ENCODE data around the gene GALK2. TPM values are rescaled to one million over a fixed set of nuclear protein-coding genes. Genes with fewer than 3 reads are reported as not detected.
A peak's percentile ranks its signal among the peaks of the same experiment; 100 is the strongest.

Gene GALK2
- total RNA-seq, 1 donor from 2014 or later: 25.4 TPM

DNA sequence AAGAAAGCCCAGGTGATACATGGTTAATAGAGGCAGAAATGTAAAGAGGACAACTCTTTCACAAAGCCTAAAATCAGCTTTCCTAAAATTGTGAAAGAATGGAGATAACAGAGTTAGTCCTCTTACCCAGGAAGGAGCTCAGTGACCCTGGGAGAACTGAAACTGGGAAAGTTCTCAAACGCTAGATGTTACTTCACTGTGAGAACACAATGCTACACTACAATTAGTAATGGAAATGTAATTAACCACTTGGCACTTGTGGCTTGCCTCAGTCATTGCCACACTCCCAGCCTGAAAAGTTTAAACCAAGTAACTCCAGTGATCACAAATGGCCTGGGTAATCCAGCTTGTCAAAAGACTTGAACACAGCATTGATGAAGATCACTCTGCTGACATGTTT, 150.3 kb downstream of the GALK2 start:
- Mint-ChIP-seq H3K27ac (no peak overlapping the region), H3K9me3 (no peaks in the 10 kb centered on the region), H3K36me3 (peaks cover 24% of the 10 kb centered on the region), H3K27me3 (ENCODE audit: low read depth) (no peaks in the 10 kb centered on the region), H3K4me1 (peaks cover 8% of the 10 kb centered on the region), H3K4me3 (no peak overlapping the region)
- DNase-seq (ENCODE audit: low spot score in 2 of 2, unreplicated experiment in 2 of 2): no peak
- TF ChIP-seq, protein P1, sequence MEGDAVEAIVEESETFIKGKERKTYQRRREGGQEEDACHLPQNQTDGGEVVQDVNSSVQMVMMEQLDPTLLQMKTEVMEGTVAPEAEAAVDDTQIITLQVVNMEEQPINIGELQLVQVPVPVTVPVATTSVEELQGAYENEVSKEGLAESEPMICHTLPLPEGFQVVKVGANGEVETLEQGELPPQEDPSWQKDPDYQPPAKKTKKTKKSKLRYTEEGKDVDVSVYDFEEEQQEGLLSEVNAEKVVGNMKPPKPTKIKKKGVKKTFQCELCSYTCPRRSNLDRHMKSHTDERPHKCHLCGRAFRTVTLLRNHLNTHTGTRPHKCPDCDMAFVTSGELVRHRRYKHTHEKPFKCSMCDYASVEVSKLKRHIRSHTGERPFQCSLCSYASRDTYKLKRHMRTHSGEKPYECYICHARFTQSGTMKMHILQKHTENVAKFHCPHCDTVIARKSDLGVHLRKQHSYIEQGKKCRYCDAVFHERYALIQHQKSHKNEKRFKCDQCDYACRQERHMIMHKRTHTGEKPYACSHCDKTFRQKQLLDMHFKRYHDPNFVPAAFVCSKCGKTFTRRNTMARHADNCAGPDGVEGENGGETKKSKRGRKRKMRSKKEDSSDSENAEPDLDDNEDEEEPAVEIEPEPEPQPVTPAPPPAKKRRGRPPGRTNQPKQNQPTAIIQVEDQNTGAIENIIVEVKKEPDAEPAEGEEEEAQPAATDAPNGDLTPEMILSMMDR (IDR thresholded peaks at IDR 0.05; ENCODE audit: unreplicated experiment): no peak

DNA sequence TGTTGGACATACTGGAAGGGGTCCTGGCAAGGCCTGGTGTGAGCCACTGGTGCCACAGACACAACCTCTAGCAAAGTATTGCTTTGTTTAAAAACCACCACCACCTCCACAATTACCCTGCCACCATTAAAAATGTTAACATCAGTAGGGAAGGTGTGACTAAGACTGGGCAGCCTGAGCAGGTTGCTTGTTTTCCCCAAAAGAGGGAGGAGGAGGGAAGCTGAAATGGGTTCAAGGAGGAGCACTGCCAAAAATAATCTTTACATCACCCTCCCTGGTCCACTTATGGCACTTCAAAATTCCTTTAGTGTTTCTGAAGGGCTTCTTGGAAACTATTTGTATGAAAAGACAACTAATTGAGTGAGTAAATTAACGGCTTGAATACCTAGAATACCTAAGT, 153.2 kb downstream of the GALK2 start:
- H3K4me3 Mint-ChIP-seq: no peak overlapping the region
- peaks cover 27% of the 10 kb centered on the region for H3K36me3 Mint-ChIP-seq
- no peak for DNase-seq (ENCODE audit: low spot score in 2 of 2, unreplicated experiment in 2 of 2)
- H3K9me3 Mint-ChIP-seq: no peaks in the 10 kb centered on the region
- TF ChIP-seq, protein P1 (IDR thresholded peaks at IDR 0.05; ENCODE audit: unreplicated experiment): no peak
- no peaks in the 10 kb centered on the region for H3K27me3 Mint-ChIP-seq (ENCODE audit: low read depth)
- peak overlapping the region; percentile 8 for H3K27ac Mint-ChIP-seq
- H3K4me1 Mint-ChIP-seq: peaks cover 8% of the 10 kb centered on the region

DNA sequence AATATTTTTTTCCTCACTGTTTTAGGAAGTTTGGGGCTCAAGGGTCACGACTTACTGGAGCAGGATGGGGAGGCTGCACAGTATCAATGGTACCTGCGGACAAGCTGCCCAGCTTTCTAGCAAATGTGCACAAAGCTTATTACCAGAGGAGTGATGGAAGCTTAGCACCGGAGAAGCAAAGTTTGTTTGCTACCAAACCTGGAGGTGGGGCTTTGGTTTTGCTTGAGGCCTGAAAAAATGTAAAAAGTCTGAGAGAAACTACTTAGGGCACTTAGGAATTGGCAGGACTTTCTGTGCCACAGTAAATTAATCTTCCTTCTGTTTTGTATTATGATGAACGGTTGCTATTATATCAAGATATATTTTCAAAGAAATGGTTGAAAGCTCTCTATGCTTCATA, 157.9 kb downstream of the GALK2 start:
- H3K27ac Mint-ChIP-seq: no peak overlapping the region
- H3K9me3 Mint-ChIP-seq: no peaks in the 10 kb centered on the region
- TF ChIP-seq, protein P1 (IDR thresholded peaks at IDR 0.05; ENCODE audit: unreplicated experiment): no peak
- no peak overlapping the region for H3K4me3 Mint-ChIP-seq
- H3K36me3 Mint-ChIP-seq: peaks cover 11% of the 10 kb centered on the region
- H3K4me1 Mint-ChIP-seq: peaks cover 6% of the 10 kb centered on the region
- H3K27me3 Mint-ChIP-seq (ENCODE audit: low read depth): no peaks in the 10 kb centered on the region
- DNase-seq (ENCODE audit: low spot score in 2 of 2, unreplicated experiment in 2 of 2): no peak

DNA sequence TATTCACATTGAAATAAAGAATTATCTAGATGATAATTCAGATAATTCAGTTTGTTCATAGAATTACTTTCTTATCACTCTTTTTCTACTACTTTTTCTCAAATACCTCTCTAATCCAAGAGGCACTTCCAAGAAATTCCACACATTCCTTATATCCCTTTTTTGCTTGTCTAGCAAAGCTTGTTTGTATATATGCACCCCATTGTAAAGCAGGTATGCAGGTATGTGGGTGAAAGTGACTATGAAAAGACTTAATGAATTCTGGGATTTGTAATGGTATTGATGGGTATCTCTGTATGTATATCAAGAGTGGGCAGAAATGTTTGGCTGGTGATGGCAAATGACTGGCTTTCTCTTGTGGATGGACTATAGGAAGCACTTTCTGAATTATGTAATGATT, 158.9 kb downstream of the GALK2 start:
- TF ChIP-seq, protein P1 (IDR thresholded peaks at IDR 0.05; ENCODE audit: unreplicated experiment): no peak
- Mint-ChIP-seq H3K4me1 (no peaks in the 10 kb centered on the region), H3K27ac (no peak overlapping the region)

DNA sequence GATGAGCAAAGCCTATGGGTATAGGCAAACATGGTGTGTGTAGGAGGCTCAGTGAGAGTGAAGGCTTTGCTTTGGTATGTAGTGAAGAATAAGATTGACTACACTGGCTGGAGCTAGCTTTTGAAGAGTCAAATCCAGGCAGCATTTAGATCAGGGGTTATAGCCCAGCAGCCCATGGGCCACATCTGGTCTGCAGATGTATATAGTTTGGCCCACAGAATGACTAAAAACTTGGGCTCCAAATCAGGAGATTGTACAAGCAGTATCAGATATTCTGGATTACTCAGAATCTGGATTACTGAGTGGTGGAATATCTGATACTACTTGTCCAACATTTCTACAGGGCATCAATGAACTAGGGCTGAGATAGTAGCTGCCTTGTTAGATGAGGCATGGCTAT, 160.1 kb downstream of the GALK2 start:
- no peaks in the 10 kb centered on the region for H3K9me3 Mint-ChIP-seq
- no peaks in the 10 kb centered on the region for H3K27me3 Mint-ChIP-seq (ENCODE audit: low read depth)
- TF ChIP-seq, protein P1 (IDR thresholded peaks at IDR 0.05; ENCODE audit: unreplicated experiment): no peak
- no peaks in the 10 kb centered on the region for H3K4me1 Mint-ChIP-seq
- no peak for DNase-seq (ENCODE audit: low spot score in 2 of 2, unreplicated experiment in 2 of 2)
- no peak overlapping the region for H3K4me3 Mint-ChIP-seq
- peaks cover 11% of the 10 kb centered on the region for H3K36me3 Mint-ChIP-seq
- no peak overlapping the region for H3K27ac Mint-ChIP-seq

More for the DNA sequence above, 158.9 kb downstream of the GALK2 start:
- H3K4me3 Mint-ChIP-seq: no peak overlapping the region
- no peak for DNase-seq (ENCODE audit: low spot score in 2 of 2, unreplicated experiment in 2 of 2)
- no peaks in the 10 kb centered on the region for H3K27me3 Mint-ChIP-seq (ENCODE audit: low read depth)
- H3K36me3 Mint-ChIP-seq: peaks cover 11% of the 10 kb centered on the region
- no peaks in the 10 kb centered on the region for H3K9me3 Mint-ChIP-seq

DNA sequence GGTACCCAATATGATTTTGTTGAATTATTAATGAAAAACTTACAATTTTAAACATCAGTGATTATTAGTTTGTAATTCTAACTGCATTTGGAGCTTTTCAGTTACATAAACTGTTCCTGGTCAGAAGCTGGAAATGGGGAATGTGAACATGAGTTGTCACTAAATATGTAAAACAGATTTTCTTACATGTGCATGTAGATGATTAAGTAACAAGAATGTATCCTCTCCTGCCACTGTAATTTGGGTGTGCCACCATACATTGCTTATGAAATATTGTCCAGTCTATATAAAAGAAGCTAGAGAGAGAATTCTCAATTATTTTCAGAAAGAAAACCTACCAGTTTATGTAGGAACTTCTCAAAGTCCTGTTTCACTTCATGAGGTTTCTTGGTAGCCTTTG, 161.4 kb downstream of the GALK2 start:
- Mint-ChIP-seq H3K27me3 (ENCODE audit: low read depth) (no peaks in the 10 kb centered on the region), H3K36me3 (peaks cover 11% of the 10 kb centered on the region), H3K9me3 (no peaks in the 10 kb centered on the region), H3K4me3 (no peak overlapping the region), H3K4me1 (no peaks in the 10 kb centered on the region), H3K27ac (no peak overlapping the region)
- no peak for DNase-seq (ENCODE audit: low spot score in 2 of 2, unreplicated experiment in 2 of 2)
- TF ChIP-seq, protein P1 (IDR thresholded peaks at IDR 0.05; ENCODE audit: unreplicated experiment): no peak
